CD4-positive, alpha-beta T cell (primary cell): ENCODE results near the gene SMARCB1. TPM values are rescaled to one million over a fixed set of nuclear protein-coding genes. Genes with fewer than 3 reads are reported as not detected.

Experiments used
- ATAC-seq: fragments of 200-7000 bp; cut with Tn5 transposase; one replicate; pipeline ENCODE4 v1.10.0; 2022; ENCODE audit warnings: mild to moderate bottlenecking; ENCODE audit not compliant: poor library complexity
- CTCF ChIA-PET: fragments of 350-600 bp; sonication (Branson Sonifier 250); formaldehyde crosslinking; loops from one replicate; lab custom pipeline; 2021; ENCODE audit warnings: antibody characterized with exemption, inconsistent platforms; lab: Charles Lee
- POLR2A ChIA-PET: fragments of 350-600 bp; sonication (Branson Sonifier 250); formaldehyde crosslinking; loops from one replicate; lab custom pipeline; 2021; ENCODE audit warnings: antibody characterized with exemption, inconsistent platforms; lab: Charles Lee
- DNase-seq, 14 experiments: peaks; one replicate each; pipeline ENCODE4 v3.0.0-alpha.2; 2013 to 2020; ENCODE audit warnings: mixed read lengths in 2 of 14
- H3K27ac ChIP-seq, 2 donors: one replicate each; pipeline versions ENCODE4 v1.5.1 to v1.7.0; 2013; ENCODE audit warnings: low read length in 2 of 2, low read depth in 1 of 2, mild to moderate bottlenecking in 1 of 2
- H3K27me3 ChIP-seq, 2 experiments: 1 replicate in 1 of 2; 2 replicates in 1 of 2; pipeline versions ENCODE4 v1.6.1 to v1.7.0; 2013; ENCODE audit warnings: low read length in 2 of 2, control low read depth in 1 of 2, mild to moderate bottlenecking in 1 of 2, moderate library complexity in 1 of 2; ENCODE audit not compliant: insufficient read depth in 2 of 2, control insufficient read depth in 1 of 2
- H3K36me3 ChIP-seq: one replicate; pipeline ENCODE4 v1.6.1; 2013; ENCODE audit warnings: low read length, control low read depth; ENCODE audit not compliant: insufficient read depth
- H3K4me1 ChIP-seq: one replicate; pipeline ENCODE4 v1.6.1; 2013; ENCODE audit warnings: low read length, control low read depth; ENCODE audit not compliant: insufficient read depth
- H3K4me3 ChIP-seq: one replicate; pipeline ENCODE4 v1.5.1; 2013; ENCODE audit warnings: mild to moderate bottlenecking, low read length, moderate library complexity
- H3K9me3 ChIP-seq, 2 experiments: 1 replicate in 1 of 2; 2 replicates in 1 of 2; pipeline versions ENCODE4 v1.6.1 to v1.7.0; 2013; ENCODE audit warnings: low read length in 2 of 2, mild to moderate bottlenecking in 2 of 2, control low read depth in 1 of 2, moderate library complexity in 1 of 2; ENCODE audit not compliant: control insufficient read depth in 1 of 2, insufficient read depth in 1 of 2
- H3K27ac Mint-ChIP-seq: one replicate; pipeline ENCODE4 v1.8.0; 2020; ENCODE audit warnings: mixed read lengths
- H3K27me3 Mint-ChIP-seq: one replicate; pipeline ENCODE4 v1.8.0; 2021; ENCODE audit warnings: mixed read lengths
- H3K36me3 Mint-ChIP-seq: one replicate; pipeline ENCODE4 v1.8.0; 2021; ENCODE audit warnings: low read depth, mixed read lengths
- H3K4me1 Mint-ChIP-seq: one replicate; pipeline ENCODE4 v1.8.0; 2021; ENCODE audit warnings: low read depth, mixed read lengths
- H3K4me3 Mint-ChIP-seq: one replicate; pipeline ENCODE4 v1.8.0; 2020; ENCODE audit warnings: mild to moderate bottlenecking, mixed read lengths
- H3K9me3 Mint-ChIP-seq: one replicate; pipeline ENCODE4 v1.8.0; 2020; ENCODE audit warnings: mixed read lengths
- intact Hi-C, 2 experiments: fragments of 100-400 bp; cut with DNase I in 1 of 2; cut with micrococcal nuclease in 1 of 2; formaldehyde crosslinking; loops; one replicate each; pipeline versions ENCODE4 v1.15.1 to v1.9.0; 2023 to 2025; cut with DNase I, micrococcal nuclease
- total RNA-seq, 174 experiments: library from RNA in 2 of 174; stranded (reverse) in 2 of 174; gene quantifications; one replicate each; pipeline ENCODE4 v1.2.3 and lab custom pipeline; 2021 to 2026
- TF ChIP-seq, protein P1 (sequence below): fragments of 200-600 bp; IDR thresholded peaks from one replicate; pipeline ENCODE4 v1.8.0; 2022; ENCODE audit warnings: antibody characterized with exemption, mild to moderate bottlenecking

Gene SMARCB1
- total RNA-seq, 2 experiments from 2014 or later, result 40.3 to 41.7 TPM

GRCh38 chr22:23849009-23850006 is 62.5 kb downstream of the SMARCB1 start:
- Mint-ChIP-seq H3K27me3 (no peaks in the 10 kb centered on the region), H3K4me3 (no peak overlapping the region), H3K9me3 (no peaks in the 10 kb centered on the region), H3K4me1 (no peaks in the 10 kb centered on the region), H3K36me3 (no peaks in the 10 kb centered on the region), H3K27ac (no peak overlapping the region)
- Histone ChIP-seq H3K4me1 (peaks cover 11% of the 10 kb centered on the region), H3K36me3 (no peaks in the 10 kb centered on the region), H3K27ac (no peak overlapping the region), H3K4me3 (no peak overlapping the region), H3K9me3 (no peaks in the 10 kb centered on the region), H3K27me3 (peaks cover 0 to 2% of the 10 kb centered on the region in 2 experiments)
- peak; percentile 99 for ATAC-seq
- TF ChIP-seq, protein P1, sequence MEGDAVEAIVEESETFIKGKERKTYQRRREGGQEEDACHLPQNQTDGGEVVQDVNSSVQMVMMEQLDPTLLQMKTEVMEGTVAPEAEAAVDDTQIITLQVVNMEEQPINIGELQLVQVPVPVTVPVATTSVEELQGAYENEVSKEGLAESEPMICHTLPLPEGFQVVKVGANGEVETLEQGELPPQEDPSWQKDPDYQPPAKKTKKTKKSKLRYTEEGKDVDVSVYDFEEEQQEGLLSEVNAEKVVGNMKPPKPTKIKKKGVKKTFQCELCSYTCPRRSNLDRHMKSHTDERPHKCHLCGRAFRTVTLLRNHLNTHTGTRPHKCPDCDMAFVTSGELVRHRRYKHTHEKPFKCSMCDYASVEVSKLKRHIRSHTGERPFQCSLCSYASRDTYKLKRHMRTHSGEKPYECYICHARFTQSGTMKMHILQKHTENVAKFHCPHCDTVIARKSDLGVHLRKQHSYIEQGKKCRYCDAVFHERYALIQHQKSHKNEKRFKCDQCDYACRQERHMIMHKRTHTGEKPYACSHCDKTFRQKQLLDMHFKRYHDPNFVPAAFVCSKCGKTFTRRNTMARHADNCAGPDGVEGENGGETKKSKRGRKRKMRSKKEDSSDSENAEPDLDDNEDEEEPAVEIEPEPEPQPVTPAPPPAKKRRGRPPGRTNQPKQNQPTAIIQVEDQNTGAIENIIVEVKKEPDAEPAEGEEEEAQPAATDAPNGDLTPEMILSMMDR, result peak; percentile 97
- peak; percentile 69 to 91 (median 82) for DNase-seq
- ChIA-PET CTCF (interaction anchor here (0.6 to 2.3 kb wide), 27 partner anchors 9 to 308 kb away, joined by 3 to 33 read pairs (median 3); partner anchors contain the start of genes CHCHD10, MIF, SLC2A11 and ZNF70), POLR2A (interaction anchor here (1.0 to 1.2 kb wide), 3 partner anchors 9 to 132 kb away, joined by 3 to 13 read pairs (median 3); partner anchors contain the start of genes MMP11 and SLC2A11)
- intact Hi-C loops, result loop anchor here (5.0 kb wide), 4 partner anchors 77 to 307 kb away; partner anchors contain the start of genes CHCHD10 (in 1 of the 2) and MMP11 (in 1 of the 2)

DNA sequence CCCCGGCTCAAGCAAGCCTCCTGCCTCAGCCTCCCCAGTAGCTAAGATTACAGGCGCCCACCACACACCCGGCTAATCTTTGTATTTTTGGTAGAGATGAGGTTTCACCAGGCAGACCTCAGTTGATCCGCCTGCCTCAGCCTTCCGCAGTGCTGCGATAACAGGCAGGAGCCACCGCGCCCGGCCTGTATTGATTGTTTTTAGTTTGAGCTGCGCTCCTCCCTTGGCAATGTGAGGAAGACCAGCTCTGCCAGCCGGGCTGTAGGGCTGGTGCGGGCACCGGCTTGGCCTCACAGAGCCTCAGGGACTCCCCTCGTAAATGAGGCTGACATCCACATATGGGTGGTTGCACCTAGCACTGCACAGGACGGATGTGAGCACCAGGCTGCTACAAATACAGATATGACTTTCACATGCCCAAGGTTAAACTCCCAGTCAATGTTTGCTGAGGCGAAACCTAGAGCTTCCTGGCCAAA is 63.4 kb downstream of the SMARCB1 start:
- H3K9me3 ChIP-seq, result no peaks in the 10 kb centered on the region
- Mint-ChIP-seq H3K27ac (no peak overlapping the region), H3K4me3 (no peak overlapping the region), H3K9me3 (no peaks in the 10 kb centered on the region), H3K27me3 (no peaks in the 10 kb centered on the region), H3K36me3 (no peaks in the 10 kb centered on the region), H3K4me1 (no peaks in the 10 kb centered on the region)
- ATAC-seq (no peak), DNase-seq (no peak)
- intact Hi-C loops, result no loop called here
- no peaks in the 10 kb centered on the region for H3K36me3 ChIP-seq
- H3K27me3 ChIP-seq, result peaks cover 0 to 2% of the 10 kb centered on the region in 2 experiments
- TF ChIP-seq, protein P1, result no peak
- H3K4me1 ChIP-seq, result peaks cover 11% of the 10 kb centered on the region
- no peak overlapping the region for H3K27ac ChIP-seq
- POLR2A ChIA-PET, result interaction anchor here (1.0 to 1.2 kb wide), 3 partner anchors 8 to 133 kb away, joined by 3 to 13 read pairs (median 3); partner anchors contain the start of genes MMP11 and SLC2A11
- H3K4me3 ChIP-seq, result no peak overlapping the region
- CTCF ChIA-PET, result interaction anchor here (0.6 to 2.3 kb wide), 27 partner anchors 8 to 307 kb away, joined by 3 to 33 read pairs (median 3); partner anchors contain the start of genes CHCHD10, MIF, SLC2A11 and ZNF70
